Neuronal stem cell (in vitro differentiated cells): ENCODE measurements around the gene DCLK3.

Source experiments
- DNase-seq: peaks from one replicate; pipeline ENCODE4 v3.0.0-alpha.2; 2013; ENCODE audit warnings: low spot score
- H2AFZ ChIP-seq: one replicate; pipeline ENCODE4 v1.6.1; 2013; ENCODE audit warnings: mild to moderate bottlenecking, low read length, inconsistent platforms
- H2AK5ac ChIP-seq: 2 replicates; pipeline ENCODE4 v1.6.1; 2013; ENCODE audit warnings: low read depth, mild to moderate bottlenecking, inconsistent platforms, low read length, moderate library complexity, mixed read lengths
- H2BK120ac ChIP-seq: 2 replicates; pipeline ENCODE4 v1.6.1; 2013; ENCODE audit warnings: low read depth, mild to moderate bottlenecking, inconsistent platforms, low read length, moderate library complexity, mixed read lengths
- H2BK12ac ChIP-seq: one replicate; pipeline ENCODE4 v1.6.1; 2013; ENCODE audit warnings: low read length, inconsistent platforms
- H2BK15ac ChIP-seq: 2 replicates; pipeline ENCODE4 v1.6.1; 2013; ENCODE audit warnings: mild to moderate bottlenecking, low read length, inconsistent platforms, mixed read lengths
- H2BK5ac ChIP-seq: one replicate; pipeline ENCODE4 v1.6.1; 2013; ENCODE audit warnings: inconsistent platforms, mild to moderate bottlenecking, low read length, moderate library complexity
- H3K14ac ChIP-seq: one replicate; pipeline ENCODE4 v1.6.1; 2013; ENCODE audit warnings: low read length, inconsistent platforms
- H3K18ac ChIP-seq: 2 replicates; pipeline ENCODE4 v1.6.1; 2013; ENCODE audit warnings: low read length, inconsistent platforms
- H3K23ac ChIP-seq: 2 replicates; pipeline ENCODE4 v1.6.1; 2013; ENCODE audit warnings: low read depth, mild to moderate bottlenecking, mixed read lengths, low read length, inconsistent platforms; ENCODE audit not compliant: poor library complexity
- H3K27ac ChIP-seq: replicated peaks from 3 replicates; pipeline ENCODE4 v1.5.1; 2013; ENCODE audit warnings: low read length, inconsistent platforms
- H3K27me3 ChIP-seq, 3 experiments: 2 replicates each; pipeline ENCODE4 v1.6.1; 2013; ENCODE audit warnings: low read length in 3 of 3, mild to moderate bottlenecking in 2 of 3, inconsistent platforms in 1 of 3, low read depth in 1 of 3, mixed read lengths in 1 of 3, moderate library complexity in 1 of 3; ENCODE audit not compliant: control insufficient read depth in 3 of 3, insufficient read depth in 3 of 3
- H3K36me3 ChIP-seq, 2 donors: replicated peaks in 1 of 2; 2 replicates each; pipeline ENCODE4 v1.6.1; 2013; ENCODE audit warnings: low read length in 2 of 2; ENCODE audit not compliant: control insufficient read depth in 2 of 2, insufficient read depth in 2 of 2
- H3K4ac ChIP-seq: 2 replicates; pipeline ENCODE4 v1.6.1; 2013; ENCODE audit warnings: inconsistent platforms, mild to moderate bottlenecking, low read length, moderate library complexity
- H3K4me1 ChIP-seq, 2 donors: 1 replicate in 1 of 2; 2 replicates in 1 of 2; pipeline ENCODE4 v1.6.1; 2013; ENCODE audit warnings: low read length in 2 of 2, low read depth in 1 of 2; ENCODE audit not compliant: control insufficient read depth in 2 of 2, insufficient read depth in 1 of 2
- H3K4me2 ChIP-seq: one replicate; pipeline ENCODE4 v1.6.1; 2013; ENCODE audit warnings: mild to moderate bottlenecking, low read length, inconsistent platforms; ENCODE audit not compliant: insufficient read depth, poor library complexity, severe bottlenecking
- H3K4me3 ChIP-seq, 2 donors: 2 replicates each; pipeline ENCODE4 v1.5.1; 2013; ENCODE audit warnings: low read length in 2 of 2, mild to moderate bottlenecking in 2 of 2, inconsistent platforms in 1 of 2, moderate library complexity in 1 of 2
- H3K79me1 ChIP-seq: one replicate; pipeline ENCODE4 v1.6.1; 2013; ENCODE audit warnings: low read depth, mild to moderate bottlenecking, inconsistent platforms, low read length, moderate library complexity
- H3K9ac ChIP-seq: one replicate; pipeline ENCODE4 v1.6.1; 2013; ENCODE audit warnings: mild to moderate bottlenecking, low read depth, low read length, inconsistent platforms; ENCODE audit not compliant: poor library complexity
- H3K9me3 ChIP-seq, 2 donors: replicated peaks in 1 of 2; 2 replicates each; pipeline versions ENCODE3 to v1.6.1; 2013; ENCODE audit warnings: low read length in 2 of 2, mild to moderate bottlenecking in 2 of 2, inconsistent platforms in 1 of 2, low read depth in 1 of 2, mixed read lengths in 1 of 2, moderate library complexity in 1 of 2; ENCODE audit not compliant: control insufficient read depth in 2 of 2, insufficient read depth in 1 of 2
- H4K8ac ChIP-seq: one replicate; pipeline ENCODE4 v1.6.1; 2013; ENCODE audit warnings: low read depth, mild to moderate bottlenecking, inconsistent platforms, low read length, moderate library complexity
- H4K91ac ChIP-seq: one replicate; pipeline ENCODE4 v1.6.1; 2013; ENCODE audit warnings: low read length, low read depth, mild to moderate bottlenecking, inconsistent platforms; ENCODE audit not compliant: poor library complexity
- WGBS, 2 donors: extraction: QIAGEN DNeasy Blood & Tissue Kit; methylation state at CpG; one replicate each; pipeline ENCODE4 v1.1.7; 2013; ENCODE audit warnings: missing lambda C conversion rate in 2 of 2, mixed read lengths in 1 of 2; ENCODE audit not compliant: insufficient read length in 2 of 2, insufficient replicate concordance in 1 of 2; ENCODE audit errors: extremely low coverage in 2 of 2; 5-methylcytosine and 5-hydroxymethylcytosine counted together

Gene DCLK3

GRCh38 chr3:36811768-36812167, 47.4 kb upstream of the DCLK3 start:
- H3K4ac ChIP-seq, result no peak overlapping the region

DNA sequence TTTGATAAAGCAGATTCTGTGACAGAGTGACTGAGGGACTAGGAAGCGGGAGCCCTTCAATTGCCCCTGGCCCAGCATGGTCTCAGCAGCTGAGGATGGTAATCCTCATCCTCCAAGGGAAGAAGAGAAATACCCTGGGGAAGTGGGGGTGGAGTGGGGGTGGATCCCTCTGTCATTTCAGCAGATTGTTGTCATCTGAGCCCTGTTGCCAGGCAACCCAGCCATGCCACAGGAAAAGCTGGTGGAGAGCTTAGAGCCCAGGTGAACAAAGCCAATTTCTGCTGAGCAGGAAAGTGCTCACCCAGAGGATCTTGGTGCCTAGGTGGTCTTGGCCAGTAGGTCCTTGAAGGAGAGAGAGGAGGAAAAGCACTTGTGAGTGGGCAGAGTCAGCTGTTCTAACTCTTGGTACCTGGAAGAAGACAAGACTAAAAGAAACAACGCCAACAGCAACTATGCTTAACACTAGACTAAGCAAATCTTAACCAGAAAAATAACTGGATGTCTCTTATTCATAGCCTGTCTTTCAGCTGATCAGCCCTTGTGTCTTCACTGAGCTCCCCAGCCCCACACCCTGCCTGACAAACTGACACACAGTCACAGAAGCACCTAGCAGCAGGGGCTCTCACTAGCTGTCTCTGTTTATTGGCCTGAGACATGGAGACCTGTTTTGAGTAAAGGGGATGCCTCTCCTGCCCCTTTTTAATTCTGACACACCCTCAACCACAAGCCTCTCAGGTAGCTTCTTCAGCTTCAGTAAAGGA, 40.1 kb upstream of the DCLK3 start:
- Histone ChIP-seq H4K91ac (no peak overlapping the region), H3K23ac (no peak overlapping the region), H3K27me3 (no peaks in the 10 kb centered on the region), H2BK12ac (no peak overlapping the region), H3K27ac (no peak overlapping the region), H3K14ac (no peak overlapping the region), H3K4me1 (peaks cover 0 to 2% of the 10 kb centered on the region in 2 donors), H3K4ac (no peak overlapping the region), H2BK5ac (no peak overlapping the region), H3K4me2 (no peak overlapping the region), H2BK120ac (no peak overlapping the region), H4K8ac (no peak overlapping the region), H3K18ac (no peak overlapping the region), H3K9me3 (peaks cover 0 to 4% of the 10 kb centered on the region in 2 donors), H3K79me1 (no peaks in the 10 kb centered on the region), H2AK5ac (no peak overlapping the region), H2BK15ac (no peak overlapping the region), H2AFZ (no peak overlapping the region), H3K36me3 (no peaks in the 10 kb centered on the region), H3K4me3 (no peak overlapping the region), H3K9ac (no peak overlapping the region)
- DNase-seq, result no peak
- no CpG with 5 or more reads among the region's 2 CpGs for WGBS, 2 donors

More at GRCh38 chr3:36811768-36812167, 47.4 kb upstream of the DCLK3 start:
- Histone ChIP-seq H2AFZ (no peak overlapping the region), H3K4me3 (no peak overlapping the region), H3K27me3 (peaks cover 0 to 9% (median 0%) of the 10 kb centered on the region in 3 experiments), H4K91ac (no peak overlapping the region), H2BK120ac (no peak overlapping the region), H3K79me1 (no peaks in the 10 kb centered on the region), H2BK5ac (no peak overlapping the region), H3K9ac (no peak overlapping the region), H3K9me3 (no peaks in the 10 kb centered on the region), H2AK5ac (no peak overlapping the region), H3K18ac (no peak overlapping the region), H3K36me3 (no peaks in the 10 kb centered on the region), H2BK15ac (no peak overlapping the region), H3K4me2 (no peak overlapping the region), H3K4me1 (peaks cover 0 to 6% of the 10 kb centered on the region in 2 donors), H2BK12ac (no peak overlapping the region), H3K23ac (no peak overlapping the region), H3K27ac (no peak overlapping the region), H3K14ac (no peak overlapping the region), H4K8ac (no peak overlapping the region)
- DNase-seq, result no peak
- no CpG with 5 or more reads among the region's 2 CpGs for WGBS, 2 donors

- H3K4me1 ChIP-seq, result peaks cover 0 to 2% of the 10 kb centered on the region in 2 donors
- no peak overlapping the region for H2BK120ac ChIP-seq
- H3K4me3 ChIP-seq, result no peak overlapping the region
- H3K79me1 ChIP-seq, result no peaks in the 10 kb centered on the region
- H3K4me2 ChIP-seq, result no peak overlapping the region
- H2BK15ac ChIP-seq, result no peak overlapping the region
- H3K9me3 ChIP-seq, result peaks cover 0 to 4% of the 10 kb centered on the region in 2 donors
- DNase-seq, result no peak
- H3K18ac ChIP-seq, result no peak overlapping the region
- H4K8ac ChIP-seq, result no peak overlapping the region
- H2BK5ac ChIP-seq, result no peak overlapping the region
- H3K36me3 ChIP-seq, result no peaks in the 10 kb centered on the region
- WGBS, 2 donors, result no CpG with 5 or more reads among the region's 5 CpGs
- H2AK5ac ChIP-seq, result no peak overlapping the region
- H4K91ac ChIP-seq, result no peak overlapping the region
- no peak overlapping the region for H3K27ac ChIP-seq
- H2BK12ac ChIP-seq, result no peak overlapping the region
- no peak overlapping the region for H3K14ac ChIP-seq
- H2AFZ ChIP-seq, result no peak overlapping the region
- no peaks in the 10 kb centered on the region for H3K27me3 ChIP-seq
- H3K23ac ChIP-seq, result no peak overlapping the region
- no peak overlapping the region for H3K9ac ChIP-seq
- H3K4ac ChIP-seq, result no peak overlapping the region
Measured at GRCh38 chr3:36803091-36803791, 38.9 kb upstream of the DCLK3 start.

DNA sequence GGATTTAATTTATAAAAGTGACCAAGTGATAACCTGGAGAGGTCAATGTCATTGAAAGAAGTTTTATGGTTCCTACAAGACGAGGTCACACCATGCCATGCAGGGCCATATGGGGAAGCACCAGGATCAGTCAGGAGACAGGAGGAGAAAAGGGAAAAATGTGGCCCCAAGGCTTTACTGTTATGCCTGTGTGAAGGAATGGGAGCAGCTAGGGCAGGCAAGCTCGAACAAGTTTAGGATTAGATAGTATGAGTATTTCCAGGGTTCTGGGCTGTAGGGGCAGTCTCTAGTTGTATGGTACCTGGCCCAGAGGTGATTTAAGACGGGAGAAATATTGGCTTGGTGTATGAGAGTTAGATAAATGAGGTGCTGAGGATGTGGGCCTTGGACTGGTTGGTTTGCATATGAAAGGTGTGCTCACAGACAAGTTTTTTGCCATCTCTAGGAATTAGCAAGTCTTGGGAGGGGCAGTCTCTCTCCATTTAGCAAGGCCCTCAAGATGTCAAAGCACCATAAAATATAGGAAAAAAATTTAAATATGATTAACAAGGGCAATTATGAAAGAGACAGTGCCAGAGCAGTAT, 36.3 kb upstream of the DCLK3 start:
- H2BK12ac ChIP-seq, result no peak overlapping the region
- no peaks in the 10 kb centered on the region for H3K9me3 ChIP-seq
- no peak for DNase-seq
- H2BK5ac ChIP-seq, result no peak overlapping the region
- no peak overlapping the region for H2AK5ac ChIP-seq
- no peak overlapping the region for H2AFZ ChIP-seq
- H3K36me3 ChIP-seq, result no peaks in the 10 kb centered on the region
- H3K4me1 ChIP-seq, result peaks cover 0 to 2% of the 10 kb centered on the region in 2 donors
- H3K27me3 ChIP-seq, result no peaks in the 10 kb centered on the region
- H4K91ac ChIP-seq, result no peak overlapping the region
- H3K4ac ChIP-seq, result no peak overlapping the region
- no peak overlapping the region for H3K18ac ChIP-seq
- no peak overlapping the region for H3K14ac ChIP-seq
- no peak overlapping the region for H3K9ac ChIP-seq
- H3K23ac ChIP-seq, result no peak overlapping the region
- no CpG with 5 or more reads among the region's 3 CpGs for WGBS, 2 donors
- no peak overlapping the region for H4K8ac ChIP-seq
- H3K4me2 ChIP-seq, result no peak overlapping the region
- no peak overlapping the region for H3K27ac ChIP-seq
- H2BK120ac ChIP-seq, result no peak overlapping the region
- no peak overlapping the region for H3K4me3 ChIP-seq
- no peak overlapping the region for H2BK15ac ChIP-seq
- no peaks in the 10 kb centered on the region for H3K79me1 ChIP-seq
